KMS-11 (cell line): ENCODE measurements around the gene EML4.

Experiments used
- H2AFZ ChIP-seq: fragments of 200-600 bp; sonication (generic); 2 replicates; pipeline ENCODE4 v1.6.1; 2016; ENCODE audit warnings: antibody characterized with exemption, mixed run types, low read depth
- H3K27ac ChIP-seq: fragments of 200-600 bp; sonication (generic); 2 replicates; pipeline ENCODE4 v1.6.1; 2016; ENCODE audit warnings: mild to moderate bottlenecking, mixed run types
- H3K27me3 ChIP-seq: fragments of 200-600 bp; sonication (generic); 2 replicates; pipeline ENCODE4 v1.6.1; 2017; ENCODE audit warnings: mild to moderate bottlenecking, low read depth, mixed run types, moderate library complexity; ENCODE audit not compliant: insufficient read depth
- H3K36me3 ChIP-seq: fragments of 200-600 bp; sonication (generic); 2 replicates; pipeline ENCODE4 v1.6.1; 2017; ENCODE audit warnings: mild to moderate bottlenecking, mixed run types; ENCODE audit not compliant: insufficient read depth
- H3K4me1 ChIP-seq: fragments of 200-600 bp; sonication (generic); 2 replicates; pipeline ENCODE4 v1.6.1; 2016; ENCODE audit warnings: mild to moderate bottlenecking, low read depth, mixed run types; ENCODE audit not compliant: poor library complexity, severe bottlenecking
- H3K4me2 ChIP-seq: fragments of 200-600 bp; sonication (generic); 2 replicates; pipeline ENCODE4 v1.7.0; 2016; ENCODE audit warnings: mild to moderate bottlenecking, mixed run types
- H3K4me3 ChIP-seq: fragments of 200-600 bp; sonication (generic); IDR thresholded peaks from 2 replicates; pipeline ENCODE4 v1.6.1; 2017; ENCODE audit warnings: low read depth, low read length, mixed read lengths; ENCODE audit not compliant: insufficient read depth
- H3K79me2 ChIP-seq: fragments of 200-600 bp; sonication (generic); 2 replicates; pipeline ENCODE4 v1.6.1; 2016; ENCODE audit warnings: low read depth, mixed run types; ENCODE audit not compliant: insufficient read depth
- H3K9ac ChIP-seq: fragments of 200-600 bp; sonication (generic); 2 replicates; pipeline ENCODE4 v1.6.1; 2016; ENCODE audit warnings: mild to moderate bottlenecking, mixed run types
- H4K20me1 ChIP-seq: fragments of 200-600 bp; sonication (generic); 2 replicates; pipeline ENCODE4 v1.6.1; 2016; ENCODE audit warnings: mild to moderate bottlenecking, mixed run types; ENCODE audit not compliant: insufficient read depth
- TF ChIP-seq, protein P1 (sequence below): fragments of 200-600 bp; sonication (generic); conservative IDR thresholded peaks from 2 replicates; pipeline ENCODE4 v1.6.1; 2017; ENCODE audit warnings: low read depth, mild to moderate bottlenecking, antibody characterized with exemption, low read length, moderate library complexity, mixed read lengths

The EML4 gene

DNA sequence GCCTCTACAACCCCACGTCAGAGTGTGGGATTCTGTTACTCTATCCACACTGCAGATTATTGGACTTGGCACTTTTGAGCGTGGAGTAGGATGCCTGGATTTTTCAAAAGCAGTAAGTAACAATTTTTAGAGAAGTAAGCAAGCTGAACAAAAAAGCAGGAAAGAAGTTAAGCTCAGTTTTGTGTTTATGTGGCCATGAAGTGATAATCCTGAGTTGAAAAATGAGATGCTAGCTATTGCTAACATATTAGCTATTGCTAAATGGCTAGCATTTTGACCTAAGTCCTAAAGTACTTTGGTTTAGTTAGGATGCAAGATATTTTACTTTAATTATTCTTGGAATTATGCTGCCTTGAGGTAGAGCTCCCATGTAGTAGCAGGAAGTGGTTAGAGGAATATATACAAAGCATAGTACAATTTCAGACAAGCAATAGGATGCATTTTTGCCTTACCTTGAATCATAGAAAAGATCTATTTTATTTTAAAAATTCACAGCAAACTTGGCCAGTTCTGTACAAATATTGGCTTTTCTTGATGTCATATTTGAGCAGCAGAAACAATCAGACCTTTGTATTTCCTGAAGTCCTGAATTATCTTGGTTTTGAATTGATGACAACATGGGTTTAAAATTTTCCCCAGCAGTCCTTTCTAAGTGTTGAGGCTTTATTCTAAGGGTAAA, 117.3 kb downstream of the EML4 start:
- no peak overlapping the region for H3K27ac ChIP-seq
- TF ChIP-seq, protein P1, sequence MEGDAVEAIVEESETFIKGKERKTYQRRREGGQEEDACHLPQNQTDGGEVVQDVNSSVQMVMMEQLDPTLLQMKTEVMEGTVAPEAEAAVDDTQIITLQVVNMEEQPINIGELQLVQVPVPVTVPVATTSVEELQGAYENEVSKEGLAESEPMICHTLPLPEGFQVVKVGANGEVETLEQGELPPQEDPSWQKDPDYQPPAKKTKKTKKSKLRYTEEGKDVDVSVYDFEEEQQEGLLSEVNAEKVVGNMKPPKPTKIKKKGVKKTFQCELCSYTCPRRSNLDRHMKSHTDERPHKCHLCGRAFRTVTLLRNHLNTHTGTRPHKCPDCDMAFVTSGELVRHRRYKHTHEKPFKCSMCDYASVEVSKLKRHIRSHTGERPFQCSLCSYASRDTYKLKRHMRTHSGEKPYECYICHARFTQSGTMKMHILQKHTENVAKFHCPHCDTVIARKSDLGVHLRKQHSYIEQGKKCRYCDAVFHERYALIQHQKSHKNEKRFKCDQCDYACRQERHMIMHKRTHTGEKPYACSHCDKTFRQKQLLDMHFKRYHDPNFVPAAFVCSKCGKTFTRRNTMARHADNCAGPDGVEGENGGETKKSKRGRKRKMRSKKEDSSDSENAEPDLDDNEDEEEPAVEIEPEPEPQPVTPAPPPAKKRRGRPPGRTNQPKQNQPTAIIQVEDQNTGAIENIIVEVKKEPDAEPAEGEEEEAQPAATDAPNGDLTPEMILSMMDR: no peak
- H3K36me3 ChIP-seq: peaks cover 8% of the 10 kb centered on the region; the same call in 1 of the 2 replicates

DNA sequence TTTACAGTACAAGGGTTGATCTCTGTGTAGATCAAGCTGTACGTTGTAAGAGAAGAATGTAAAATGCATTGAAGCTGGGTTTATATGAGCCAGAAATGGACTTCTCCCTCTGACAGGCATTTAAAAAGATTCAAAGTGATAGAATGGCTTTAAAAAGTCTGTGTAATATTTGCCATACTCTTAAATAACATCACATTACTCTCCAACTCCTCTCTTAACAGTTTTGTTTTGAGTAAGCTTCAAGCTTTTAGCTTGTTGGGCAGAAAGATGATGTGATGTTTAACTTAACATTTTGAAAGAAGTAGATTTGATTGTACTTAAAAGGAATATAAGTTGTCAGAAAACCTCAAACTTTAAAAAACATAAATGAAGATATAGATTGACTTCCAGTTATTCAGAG, 119.7 kb downstream of the EML4 start:
- H3K36me3 ChIP-seq: peaks cover 5% of the 10 kb centered on the region; the same call in 1 of the 2 replicates

More for the DNA sequence above, 117.3 kb downstream of the EML4 start:
- no peak overlapping the region for H2AFZ ChIP-seq
- no peaks in the 10 kb centered on the region for H3K4me1 ChIP-seq
- H3K79me2 ChIP-seq: no peaks in the 10 kb centered on the region
- H3K4me2 ChIP-seq: no peak overlapping the region
- H3K4me3 ChIP-seq: no peak overlapping the region
- H3K27me3 ChIP-seq: no peaks in the 10 kb centered on the region
- no peaks in the 10 kb centered on the region for H4K20me1 ChIP-seq
- H3K9ac ChIP-seq: no peak overlapping the region

DNA sequence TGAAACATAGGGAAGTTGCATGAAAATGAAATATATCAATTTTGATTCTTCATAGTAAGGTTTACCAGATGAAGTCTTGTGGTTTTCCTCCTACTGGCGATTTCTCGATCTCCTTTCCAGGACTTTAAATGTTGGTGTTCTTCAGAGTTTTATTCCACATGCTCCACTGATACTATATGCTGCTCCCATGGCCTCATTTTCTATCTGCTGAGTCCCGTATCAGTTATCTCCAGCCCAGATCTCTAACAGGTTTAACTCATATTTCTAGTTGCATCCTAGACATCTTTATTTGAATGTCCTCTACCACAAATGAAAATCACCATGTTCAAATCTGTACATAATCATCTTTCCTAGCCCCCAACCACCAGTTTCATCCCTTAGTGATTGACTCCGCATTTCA, 120.1 kb downstream of the EML4 start:
- H3K27ac ChIP-seq: no peak overlapping the region
- no peak overlapping the region for H3K4me3 ChIP-seq
- no peaks in the 10 kb centered on the region for H3K27me3 ChIP-seq
- TF ChIP-seq, protein P1: no peak
- no peaks in the 10 kb centered on the region for H4K20me1 ChIP-seq
- no peak overlapping the region for H3K9ac ChIP-seq
- no peak overlapping the region for H3K4me2 ChIP-seq
- H3K79me2 ChIP-seq: no peaks in the 10 kb centered on the region
- no peak overlapping the region for H2AFZ ChIP-seq
- peaks cover 5% of the 10 kb centered on the region; the same call in 1 of the 2 replicates for H3K36me3 ChIP-seq
- no peaks in the 10 kb centered on the region for H3K4me1 ChIP-seq

More for the DNA sequence above, 119.7 kb downstream of the EML4 start:
- Histone ChIP-seq H3K27me3 (no peaks in the 10 kb centered on the region), H3K4me3 (no peak overlapping the region), H3K4me2 (no peak overlapping the region), H3K4me1 (no peaks in the 10 kb centered on the region), H4K20me1 (no peaks in the 10 kb centered on the region), H3K27ac (no peak overlapping the region), H3K79me2 (no peaks in the 10 kb centered on the region), H3K9ac (no peak overlapping the region), H2AFZ (no peak overlapping the region)
- TF ChIP-seq, protein P1: no peak

DNA sequence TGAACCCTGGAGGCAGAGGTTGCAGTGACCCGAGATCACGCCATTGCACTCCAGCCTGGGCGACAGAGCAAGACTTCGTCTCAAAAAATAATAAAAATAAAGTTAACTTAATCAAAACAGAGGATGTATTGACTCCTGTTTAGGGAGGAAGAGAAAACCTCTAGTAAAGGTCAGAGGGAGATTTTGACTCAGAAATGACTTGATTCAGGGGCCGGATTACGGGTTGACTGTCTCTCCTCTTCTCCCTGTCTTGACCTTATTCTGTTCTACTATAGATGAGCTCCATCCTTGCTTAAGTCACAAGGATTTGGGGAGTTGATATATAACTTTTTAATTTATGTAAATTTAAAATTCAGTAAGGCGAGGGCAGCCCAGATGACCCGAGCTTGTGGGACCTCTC, 120.9 kb downstream of the EML4 start:
- H3K4me2 ChIP-seq: no peak overlapping the region
- TF ChIP-seq, protein P1: no peak
- H3K36me3 ChIP-seq: peaks cover 5% of the 10 kb centered on the region; the same call in 1 of the 2 replicates
- no peak overlapping the region for H2AFZ ChIP-seq
- no peaks in the 10 kb centered on the region for H3K79me2 ChIP-seq
- no peak overlapping the region for H3K4me3 ChIP-seq
- H4K20me1 ChIP-seq: no peaks in the 10 kb centered on the region
- no peak overlapping the region for H3K27ac ChIP-seq
- H3K9ac ChIP-seq: no peak overlapping the region
- H3K4me1 ChIP-seq: no peaks in the 10 kb centered on the region
- H3K27me3 ChIP-seq: no peaks in the 10 kb centered on the region
